GM12892 (cell line): ENCODE results near the gene SETD6.

Experiments
- POLR2A ChIP-seq: IDR thresholded peaks from 2 replicates; pipeline ENCODE4 v1.6.1; 2011; ENCODE audit warnings: low read depth, low read length, control low read depth
- POLR2AphosphoS5 ChIP-seq: IDR thresholded peaks from 2 replicates; pipeline ENCODE4 v1.6.1; 2011; ENCODE audit warnings: low read depth, low read length, control low read depth

DNA sequence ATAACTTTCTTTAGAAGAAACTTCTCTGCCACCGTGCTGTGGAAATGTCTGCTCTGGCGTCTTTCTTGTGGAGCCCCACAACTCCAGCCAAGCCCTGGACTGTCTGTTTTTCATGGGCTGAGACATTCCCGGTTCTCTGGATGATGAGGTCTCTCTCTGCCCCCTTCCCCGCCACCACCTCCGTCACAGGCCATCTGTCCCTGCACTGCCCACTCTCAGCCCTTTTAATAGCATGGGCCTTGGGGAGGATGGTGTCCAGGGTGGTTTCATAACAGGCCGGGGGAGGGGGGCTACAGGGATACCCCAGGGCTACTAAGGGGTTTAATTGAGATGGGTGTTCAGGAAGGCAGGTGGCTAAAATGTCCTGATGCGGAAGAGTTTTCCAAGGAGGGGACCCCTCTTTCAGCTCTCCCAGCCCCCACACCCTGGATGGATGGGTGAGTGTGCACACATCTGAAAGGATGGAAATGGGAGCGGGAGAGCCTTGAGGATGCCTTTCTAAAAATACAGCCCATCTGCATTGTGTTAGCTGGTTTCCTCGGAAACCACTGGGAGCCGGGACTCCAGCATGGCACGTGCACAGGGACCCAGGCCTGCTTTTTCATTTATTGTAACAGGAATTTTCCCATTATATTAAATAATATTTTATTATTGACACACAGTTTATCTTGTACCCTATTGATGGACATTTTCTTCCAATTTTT, 30.0 kb upstream of the SETD6 start:
- no peak for TF ChIP-seq POLR2AphosphoS5
- TF ChIP-seq POLR2A, result no peak
